A673 (cell line): Measurements from ENCODE around the gene GAGE10.
"Not testable (repeated sequence)": the region's sequence is repeated elsewhere in the genome, so short reads cannot be mapped to it uniquely, and the experiment has no call there.

Experiments used
- EZH2 ChIP-seq: fragments of 200-600 bp; sonication (generic); IDR thresholded peaks from 2 replicates; pipeline ENCODE4 v1.6.1; 2017; ENCODE audit warnings: borderline replicate concordance, low read depth, mild to moderate bottlenecking, mixed read lengths, antibody characterized with exemption, low read length; ENCODE audit not compliant: poor library complexity, severe bottlenecking
- TF ChIP-seq, protein P1 (sequence below): fragments of 300-800, 200-600 bp; sonication (generic); conservative IDR thresholded peaks from 2 replicates; pipeline ENCODE4 v1.5.1; 2017; ENCODE audit warnings: low read depth, mild to moderate bottlenecking, antibody characterized with exemption, low read length, moderate library complexity, mixed read lengths

DNA sequence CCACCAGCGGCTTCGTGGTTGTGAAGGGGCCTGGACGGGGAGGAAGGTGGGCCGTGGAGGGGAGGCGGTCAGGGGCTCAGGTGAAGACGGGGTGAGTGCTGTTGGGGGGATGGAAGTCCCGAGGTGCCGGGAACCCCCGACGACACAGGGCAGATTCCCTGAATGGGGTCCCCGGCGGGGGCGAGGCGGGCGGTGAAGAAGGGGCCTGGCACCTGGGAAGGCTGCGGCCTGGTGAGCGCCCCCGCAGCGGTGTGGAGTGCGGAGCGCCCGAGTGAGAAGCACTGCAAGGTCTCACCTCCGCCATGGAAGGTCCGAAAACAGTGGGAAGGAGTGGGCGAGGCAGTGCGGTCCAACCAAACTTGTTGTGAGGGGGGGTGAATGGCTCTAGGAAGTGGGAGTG, 28.4 kb downstream of the GAGE10 start:
- TF ChIP-seq, protein P1, sequence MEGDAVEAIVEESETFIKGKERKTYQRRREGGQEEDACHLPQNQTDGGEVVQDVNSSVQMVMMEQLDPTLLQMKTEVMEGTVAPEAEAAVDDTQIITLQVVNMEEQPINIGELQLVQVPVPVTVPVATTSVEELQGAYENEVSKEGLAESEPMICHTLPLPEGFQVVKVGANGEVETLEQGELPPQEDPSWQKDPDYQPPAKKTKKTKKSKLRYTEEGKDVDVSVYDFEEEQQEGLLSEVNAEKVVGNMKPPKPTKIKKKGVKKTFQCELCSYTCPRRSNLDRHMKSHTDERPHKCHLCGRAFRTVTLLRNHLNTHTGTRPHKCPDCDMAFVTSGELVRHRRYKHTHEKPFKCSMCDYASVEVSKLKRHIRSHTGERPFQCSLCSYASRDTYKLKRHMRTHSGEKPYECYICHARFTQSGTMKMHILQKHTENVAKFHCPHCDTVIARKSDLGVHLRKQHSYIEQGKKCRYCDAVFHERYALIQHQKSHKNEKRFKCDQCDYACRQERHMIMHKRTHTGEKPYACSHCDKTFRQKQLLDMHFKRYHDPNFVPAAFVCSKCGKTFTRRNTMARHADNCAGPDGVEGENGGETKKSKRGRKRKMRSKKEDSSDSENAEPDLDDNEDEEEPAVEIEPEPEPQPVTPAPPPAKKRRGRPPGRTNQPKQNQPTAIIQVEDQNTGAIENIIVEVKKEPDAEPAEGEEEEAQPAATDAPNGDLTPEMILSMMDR = not testable (repeated sequence)
- not testable (repeated sequence) for TF ChIP-seq EZH2
